ENCODE measurements around the gene CMTM7. TPM values are rescaled to one million over a fixed set of nuclear protein-coding genes. Genes with fewer than 3 reads are reported as not detected.
A peak's percentile ranks its signal among the peaks of the same experiment; 100 is the strongest.

The CMTM7 gene
- total and polyA plus RNA-seq, 10 of the 15 experiments (the other 5 are each of a cell fraction or from before 2014, with no cell fraction given) = 3.7 to 36.4 (median 14.7) TPM

- TF ChIP-seq IRF3 (IDR thresholded peaks at IDR 0.05) (no peak), ZNF207 (IDR thresholded peaks at IDR 0.05; ENCODE audit: borderline replicate concordance) (no peak), SRF (IDR thresholded peaks at IDR 0.05; ENCODE audit: low read depth in 2 of 2, low read length in 2 of 2) (no peak), JUNB (IDR thresholded peaks at IDR 0.05) (0 out of 2 replicates have a peak, but pooled peaks have one; percentile 16), PAX5 (IDR thresholded peaks at IDR 0.05; ENCODE audit: borderline replicate concordance, low read depth, low read length) (no peak), E4F1 (IDR thresholded peaks at IDR 0.05; ENCODE audit: borderline replicate concordance, partially characterized antibody) (no peak), EED (IDR thresholded peaks at IDR 0.05; ENCODE audit: low read depth) (peak; percentile 48; the same call in 1 of the 2 replicates)
- no peaks in the 10 kb centered on the region; the same call in 2 of the 3 replicates for H3K9me3 ChIP-seq (replicated peaks; ENCODE audit: control insufficient read depth, insufficient read depth, low read length)
- H2AFZ ChIP-seq (ENCODE audit: control insufficient read depth, low read depth, low read length) = no peak overlapping the region
- H3K4me2 ChIP-seq (ENCODE audit: control insufficient read depth, insufficient read depth) = no peak overlapping the region
- H3K27me3 ChIP-seq (replicated peaks in 1 of 2; ENCODE audit: control insufficient read depth in 2 of 2, insufficient read depth in 2 of 2, low read length in 1 of 2) = peaks cover 0 to 3% of the 10 kb centered on the region in 2 experiments; a peak in 1 of 4 replicates
- no peak overlapping the region for H3K27ac ChIP-seq (ENCODE audit: control insufficient read depth, insufficient read depth)
- POLR2A ChIA-PET = interaction anchor here (0.8 to 1.2 kb wide), 3 partner anchors 9 to 16 kb away, joined by 3 to 4 read pairs (median 4); no protein-coding TSS in a partner anchor
- BruUV-seq (replicated peaks) = no TSS peak
- H3K79me2 ChIP-seq (ENCODE audit: control insufficient read depth, insufficient read depth, low read length) = no peaks in the 10 kb centered on the region
- H4K20me1 ChIP-seq (ENCODE audit: control insufficient read depth, insufficient read depth) = no peaks in the 10 kb centered on the region; the same call in none of the 2 replicates
- H3K9ac ChIP-seq (ENCODE audit: control insufficient read depth, insufficient read depth, low read length) = no peak overlapping the region
- H3K4me3 ChIP-seq = no peak overlapping the region
- intact Hi-C loops (cut with micrococcal nuclease; ENCODE audit: unreplicated experiment) (no loop called here), in situ Hi-C loops (cut with MboI) (no loop called here)
- CTCF ChIA-PET = interaction anchor here (1.1 to 4.9 kb wide), 3 partner anchors 12 to 65 kb away, joined by 4 to 21 read pairs (median 5); no protein-coding TSS in a partner anchor
- H3K4me1 ChIP-seq (ENCODE audit: control insufficient read depth, insufficient read depth, low read length) = peaks cover 3% of the 10 kb centered on the region
- ATAC-seq (no peak), FAIRE-seq (no peak), DNase-seq (ENCODE audit: low read depth, low spot score) (no peak)
- RAD21 ChIA-PET (ENCODE audit: unreplicated experiment) = interaction anchor here (1.2 to 1.3 kb wide), 2 partner anchors 21 to 54 kb away, joined by 4 to 5 read pairs; no protein-coding TSS in a partner anchor
- WGBS (ENCODE audit: insufficient coverage, insufficient replicate concordance, low lambda C conversion rate, missing lambda C conversion rate) = 53% methylated on average over 3 of the region's 3 CpGs
- H3K36me3 ChIP-seq (ENCODE audit: control insufficient read depth in 2 of 2, insufficient read depth in 2 of 2, low read length in 1 of 2) = no peaks in the 10 kb centered on the region
- SMC1A ChIA-PET (ENCODE audit: uncharacterized antibody, unreplicated experiment) = interaction anchor here (1.4 to 3.4 kb wide), 7 partner anchors 11 to 54 kb away, joined by 3 to 13 read pairs (median 6); no protein-coding TSS in a partner anchor
Measured at GRCh38 chr3:32403663-32404062, 12.0 kb downstream of the CMTM7 start.
